Measurements from ENCODE around the gene GJC2. TPM values are rescaled to one million over a fixed set of nuclear protein-coding genes. Genes with fewer than 3 reads are reported as not detected.

GJC2 gene
- total RNA-seq, 1 donor from 2014 or later = 0.50 TPM

- no peak for DNase-seq (ENCODE audit: low read depth)
Measured at GRCh38 chr1:228145463-228146416, 4.0 kb upstream of the GJC2 start.

- DNase-seq (ENCODE audit: low read depth) = no peak
Measured at GRCh38 chr1:228146417-228147150, 3.1 kb upstream of the GJC2 start.

- no peak for DNase-seq (ENCODE audit: low read depth)
Measured at GRCh38 chr1:228147151-228147693, 2.5 kb upstream of the GJC2 start.

- no peak for DNase-seq (ENCODE audit: low read depth)
Measured at GRCh38 chr1:228147768-228148167, 2.0 kb upstream of the GJC2 start.

- DNase-seq (ENCODE audit: low read depth) = no peak
Measured at GRCh38 chr1:228148196-228148861, 1.4 kb upstream of the GJC2 start.

- no peak for DNase-seq (ENCODE audit: low read depth)
Measured at GRCh38 chr1:228148935-228149405, 760 bp upstream of the GJC2 start.

GRCh38 chr1:228150120-228150460 lies 360 bp downstream of the GJC2 start:
- DNase-seq (ENCODE audit: low read depth) = no peak

- no peak for DNase-seq (ENCODE audit: low read depth)
Measured at GRCh38 chr1:228150461-228151179, 890 bp downstream of the GJC2 start.

- no peak for DNase-seq (ENCODE audit: low read depth)
Measured at GRCh38 chr1:228151180-228151925, 1.6 kb downstream of the GJC2 start.

- no peak for DNase-seq (ENCODE audit: low read depth)
Measured at GRCh38 chr1:228152097-228152917, 2.6 kb downstream of the GJC2 start.

- DNase-seq (ENCODE audit: low read depth) = no peak
Measured at GRCh38 chr1:228152918-228153258, 3.2 kb downstream of the GJC2 start.

- no peak for DNase-seq (ENCODE audit: low read depth)
Measured at GRCh38 chr1:228154021-228154669, 4.4 kb downstream of the GJC2 start.

GRCh38 chr1:228154670-228155571 lies 5.2 kb downstream of the GJC2 start:
- no peak for DNase-seq (ENCODE audit: low read depth)

GRCh38 chr1:228155596-228156514 lies 6.1 kb downstream of the GJC2 start:
- DNase-seq (ENCODE audit: low read depth) = no peak

GRCh38 chr1:228156515-228156881 lies 6.8 kb downstream of the GJC2 start:
- DNase-seq (ENCODE audit: low read depth) = no peak

GRCh38 chr1:228156941-228157728 lies 7.4 kb downstream of the GJC2 start:
- no peak for DNase-seq (ENCODE audit: low read depth)

All from renal cortical epithelial cell (primary cell).